Loucy (cell line): ENCODE measurements around the gene PLXNA4.

Experiments
- H2AFZ ChIP-seq: fragments of 200-600 bp; sonication (generic); 2 replicates; pipeline ENCODE4 v1.6.0; 2016; ENCODE audit warnings: antibody characterized with exemption, mild to moderate bottlenecking, low read length, moderate library complexity
- H3F3A ChIP-seq: fragments of 200-600 bp; 2 replicates; pipeline ENCODE4 v1.6.0; 2016; ENCODE audit warnings: antibody characterized with exemption, low read depth, mild to moderate bottlenecking
- H3K27me3 ChIP-seq: fragments of 200-600 bp; sonication (generic); 2 replicates; pipeline ENCODE4 v1.6.1; 2014; ENCODE audit warnings: low read length, mild to moderate bottlenecking; ENCODE audit not compliant: insufficient read depth, poor library complexity, severe bottlenecking
- H3K36me3 ChIP-seq: fragments of 200-600 bp; sonication (generic); 2 replicates; pipeline ENCODE4 v1.6.1; 2016; ENCODE audit warnings: low read length; ENCODE audit not compliant: insufficient read depth
- H3K4me1 ChIP-seq: fragments of 200-600 bp; sonication (generic); 2 replicates; pipeline ENCODE4 v1.5.1; 2014; ENCODE audit warnings: low read length, mild to moderate bottlenecking; ENCODE audit not compliant: insufficient read depth, poor library complexity, severe bottlenecking
- H3K4me2 ChIP-seq: fragments of 200-600 bp; sonication (generic); 2 replicates; pipeline ENCODE4 v1.6.0; 2014; ENCODE audit warnings: antibody characterized with exemption, low read length, low read depth, mild to moderate bottlenecking; ENCODE audit not compliant: poor library complexity, severe bottlenecking
- H3K4me3 ChIP-seq: fragments of 200-600 bp; sonication (generic); 2 replicates; pipeline ENCODE4 v1.5.1; 2014; ENCODE audit warnings: low read length, mild to moderate bottlenecking, mixed read lengths; ENCODE audit not compliant: poor library complexity, severe bottlenecking
- H3K79me2 ChIP-seq: fragments of 200-600 bp; sonication (generic); 2 replicates; pipeline ENCODE4 v1.6.1; 2014; ENCODE audit warnings: low read length; ENCODE audit not compliant: insufficient read depth
- H3K9ac ChIP-seq: fragments of 200-600 bp; sonication (generic); 2 replicates; pipeline ENCODE4 v1.6.0; 2014; ENCODE audit warnings: mild to moderate bottlenecking, low read depth, low read length, moderate library complexity; ENCODE audit not compliant: poor library complexity, severe bottlenecking
- H3K9me2 ChIP-seq: fragments of 200-600 bp; sonication (generic); replicated peaks from 2 replicates; pipeline ENCODE4 v1.6.1; 2016; ENCODE audit warnings: low read depth, low read length, mixed read lengths
- H3K9me3 ChIP-seq: fragments of 200-600 bp; sonication (generic); 2 replicates; pipeline ENCODE4 v1.6.1; 2014; ENCODE audit warnings: mild to moderate bottlenecking, antibody characterized with exemption, low read length, low read depth; ENCODE audit not compliant: insufficient read depth
- H4K20me1 ChIP-seq: fragments of 200-600 bp; sonication (generic); 2 replicates; pipeline ENCODE4 v1.6.0; 2014; ENCODE audit warnings: antibody characterized with exemption, low read length, mild to moderate bottlenecking; ENCODE audit not compliant: insufficient read depth, poor library complexity, severe bottlenecking
- EZH2phosphoT487 ChIP-seq: fragments of 200-600 bp; IDR thresholded peaks from 2 replicates; pipeline ENCODE4 v1.6.1; 2018; ENCODE audit warnings: antibody characterized with exemption, mild to moderate bottlenecking, moderate library complexity, borderline replicate concordance
- TF ChIP-seq, protein P1 (sequence below): fragments of 200-600 bp; sonication (generic); conservative IDR thresholded peaks from 2 replicates; pipeline ENCODE4 v1.5.1; 2014; ENCODE audit warnings: mild to moderate bottlenecking, antibody characterized with exemption, low read length

Gene PLXNA4

GRCh38 chr7:132511387-132511786 lies 64.9 kb downstream of the PLXNA4 start:
- no peaks in the 10 kb centered on the region for H3K27me3 ChIP-seq
- H3K9me3 ChIP-seq = no peaks in the 10 kb centered on the region
- no peaks in the 10 kb centered on the region for H4K20me1 ChIP-seq
- no peak overlapping the region for H3K4me3 ChIP-seq
- no peaks in the 10 kb centered on the region for H3K36me3 ChIP-seq
- H3K9me2 ChIP-seq = no peaks in the 10 kb centered on the region
- TF ChIP-seq, protein P1, sequence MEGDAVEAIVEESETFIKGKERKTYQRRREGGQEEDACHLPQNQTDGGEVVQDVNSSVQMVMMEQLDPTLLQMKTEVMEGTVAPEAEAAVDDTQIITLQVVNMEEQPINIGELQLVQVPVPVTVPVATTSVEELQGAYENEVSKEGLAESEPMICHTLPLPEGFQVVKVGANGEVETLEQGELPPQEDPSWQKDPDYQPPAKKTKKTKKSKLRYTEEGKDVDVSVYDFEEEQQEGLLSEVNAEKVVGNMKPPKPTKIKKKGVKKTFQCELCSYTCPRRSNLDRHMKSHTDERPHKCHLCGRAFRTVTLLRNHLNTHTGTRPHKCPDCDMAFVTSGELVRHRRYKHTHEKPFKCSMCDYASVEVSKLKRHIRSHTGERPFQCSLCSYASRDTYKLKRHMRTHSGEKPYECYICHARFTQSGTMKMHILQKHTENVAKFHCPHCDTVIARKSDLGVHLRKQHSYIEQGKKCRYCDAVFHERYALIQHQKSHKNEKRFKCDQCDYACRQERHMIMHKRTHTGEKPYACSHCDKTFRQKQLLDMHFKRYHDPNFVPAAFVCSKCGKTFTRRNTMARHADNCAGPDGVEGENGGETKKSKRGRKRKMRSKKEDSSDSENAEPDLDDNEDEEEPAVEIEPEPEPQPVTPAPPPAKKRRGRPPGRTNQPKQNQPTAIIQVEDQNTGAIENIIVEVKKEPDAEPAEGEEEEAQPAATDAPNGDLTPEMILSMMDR = no peak
- no peak for TF ChIP-seq EZH2phosphoT487
- H3F3A ChIP-seq = peaks cover 4% of the 10 kb centered on the region; the same call in 1 of the 2 replicates
- H3K4me2 ChIP-seq = no peak overlapping the region
- peaks cover 22% of the 10 kb centered on the region for H3K4me1 ChIP-seq
- no peak overlapping the region for H2AFZ ChIP-seq
- H3K9ac ChIP-seq = no peak overlapping the region
- no peaks in the 10 kb centered on the region for H3K79me2 ChIP-seq

DNA sequence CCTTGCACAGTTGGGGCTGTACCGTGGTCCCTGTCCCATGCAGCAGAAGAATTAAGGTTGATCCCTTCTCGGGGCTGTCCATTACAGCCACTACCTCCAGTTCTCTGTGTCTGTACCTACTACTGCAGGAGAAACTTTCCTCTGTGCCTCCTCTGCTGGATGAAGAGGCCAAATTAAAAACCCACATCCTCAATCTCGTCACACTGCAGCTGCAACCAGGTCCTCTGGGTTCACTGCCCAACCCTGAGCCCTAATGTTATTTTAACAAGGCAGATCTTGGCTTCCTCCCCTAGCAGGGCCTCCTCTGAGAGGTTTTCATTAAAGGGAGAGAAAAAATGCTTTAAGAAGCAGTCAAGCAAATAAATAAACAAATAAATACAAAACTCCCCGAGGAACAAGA lies 66.6 kb downstream of the PLXNA4 start:
- Histone ChIP-seq H4K20me1 (no peaks in the 10 kb centered on the region), H3K9me2 (no peaks in the 10 kb centered on the region), H3K36me3 (no peaks in the 10 kb centered on the region), H3K4me2 (peak overlapping the region; percentile 77), H3K4me1 (peaks cover 22% of the 10 kb centered on the region), H3K4me3 (peak overlapping the region; percentile 59), H3K9me3 (no peaks in the 10 kb centered on the region), H3K9ac (peak overlapping the region; percentile 16), H2AFZ (no peak overlapping the region; the same call in 1 of the 2 replicates), H3K27me3 (no peaks in the 10 kb centered on the region), H3K79me2 (no peaks in the 10 kb centered on the region), H3F3A (peaks cover 4% of the 10 kb centered on the region; the same call in 1 of the 2 replicates)
- TF ChIP-seq, protein P1 = no peak
- no peak for TF ChIP-seq EZH2phosphoT487

DNA sequence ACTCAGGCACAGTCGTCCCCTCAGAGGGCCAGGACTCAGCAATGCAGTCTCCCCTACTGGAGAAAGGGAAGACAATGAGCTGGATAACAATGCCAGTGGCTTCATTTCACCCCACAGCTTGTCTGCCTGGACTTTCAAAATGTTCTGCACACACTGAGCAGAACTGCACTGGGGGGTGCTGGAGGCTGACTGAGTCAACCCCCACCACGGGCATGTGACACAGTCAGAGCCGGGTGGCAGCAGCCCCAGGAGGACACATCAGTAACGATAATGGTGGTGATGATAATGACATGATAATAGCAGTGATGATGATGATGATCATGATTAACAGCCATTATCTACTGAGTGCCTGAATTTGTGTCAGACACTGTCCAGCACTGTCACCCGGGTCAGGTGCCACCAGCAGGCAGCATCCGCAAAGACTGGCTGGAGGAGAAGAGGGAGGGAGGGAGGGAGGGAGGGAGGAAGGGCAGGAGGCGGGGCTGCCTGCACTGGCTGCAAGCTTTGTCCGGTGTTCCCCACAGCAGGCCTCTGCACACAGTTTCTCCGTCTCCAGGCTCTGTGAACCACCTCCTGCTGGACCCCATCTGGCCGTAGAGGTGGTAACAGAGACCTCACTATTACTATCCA lies 67.4 kb downstream of the PLXNA4 start:
- Histone ChIP-seq H3K36me3 (no peaks in the 10 kb centered on the region), H3K79me2 (no peaks in the 10 kb centered on the region), H3K4me2 (peak overlapping the region; percentile 77), H4K20me1 (no peaks in the 10 kb centered on the region), H3F3A (peaks cover 4% of the 10 kb centered on the region; the same call in 1 of the 2 replicates), H3K9me3 (no peaks in the 10 kb centered on the region), H3K27me3 (no peaks in the 10 kb centered on the region), H3K9me2 (no peaks in the 10 kb centered on the region), H2AFZ (no peak overlapping the region), H3K4me1 (peaks cover 22% of the 10 kb centered on the region), H3K9ac (no peak overlapping the region), H3K4me3 (peak overlapping the region; percentile 59)
- TF ChIP-seq, protein P1 = no peak
- no peak for TF ChIP-seq EZH2phosphoT487
